ENCODE data around the gene RET.

GRCh38 chr10:43105956-43106229 lies 29.0 kb downstream of the RET start:
- TF ChIP-seq POLR2AphosphoS5 (IDR thresholded peaks at IDR 0.05; ENCODE audit: low read depth, low read length) (no peak), CTCF (IDR thresholded peaks at IDR 0.05) (no peak)

Measured in Panc1 (cell line).